Measurements from ENCODE around the gene RPL7A.

- TF ChIP-seq CTCF (IDR thresholded peaks at IDR 0.05) (no peak), POLR2A (IDR thresholded peaks at IDR 0.05) (no peak), POLR2AphosphoS5 (IDR thresholded peaks at IDR 0.05) (no peak)
Measured at GRCh38 chr9:133367778-133368177, 19.8 kb downstream of the RPL7A start.
